GM18507 (cell line): ENCODE results near the gene MS4A15.
"Not testable (repeated sequence)": the region's sequence is repeated elsewhere in the genome, so short reads cannot be mapped to it uniquely, and the experiment has no call there.

Experiments used
- DNase-seq: peaks from one replicate; pipeline ENCODE4 v3.0.0; 2011; ENCODE audit warnings: low read depth; ENCODE audit not compliant: insufficient read length; ENCODE audit errors: extremely low spot score
- FAIRE-seq: peaks from 2 replicates; lab custom pipeline; 2011; peaks lifted over from hg19 to GRCh38; lab: Jason Lieb, UNC

MS4A15 gene

GRCh38 chr11:60792521-60792920 lies 35.9 kb downstream of the MS4A15 start:
- DNase-seq (no peak), FAIRE-seq (no peak)

GRCh38 chr11:60795291-60795690 lies 38.6 kb downstream of the MS4A15 start:
- FAIRE-seq (no peak), DNase-seq (no peak)

- DNase-seq (no peak), FAIRE-seq (no peak)
Observed at GRCh38 chr11:60797846-60798630, 41.4 kb downstream of the MS4A15 start.

GRCh38 chr11:60798631-60799030 lies 42.0 kb downstream of the MS4A15 start:
- no peak for DNase-seq
- FAIRE-seq = no peak

DNA sequence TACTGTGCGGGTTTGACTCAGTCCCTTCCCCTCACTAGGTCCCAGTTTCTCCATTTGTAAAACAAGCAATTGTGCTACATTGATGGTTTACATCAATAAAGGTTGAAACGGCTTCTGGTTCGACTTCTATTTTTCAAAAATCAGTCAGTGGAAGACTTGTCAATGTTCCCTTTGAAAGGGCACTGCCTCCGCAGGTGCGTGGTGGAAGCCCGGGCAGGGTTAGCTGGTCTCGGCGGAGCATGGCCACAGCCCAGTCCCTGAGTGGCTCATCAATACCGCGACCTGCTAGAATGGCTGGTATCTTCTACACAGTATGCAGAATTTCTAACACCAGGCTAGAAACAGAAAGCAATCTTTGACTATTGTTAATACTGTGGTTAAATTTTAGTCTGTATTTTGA lies 44.5 kb downstream of the MS4A15 start:
- DNase-seq (no peak), FAIRE-seq (no peak)

- DNase-seq (no peak), FAIRE-seq (no peak)
Observed at GRCh38 chr11:60803273-60803936, 46.7 kb downstream of the MS4A15 start.

GRCh38 chr11:60809249-60809648 lies 52.6 kb downstream of the MS4A15 start:
- DNase-seq = no peak
- no peak for FAIRE-seq

- DNase-seq (no peak), FAIRE-seq (no peak)
Observed at GRCh38 chr11:60809691-60810090, 53.0 kb downstream of the MS4A15 start.

DNA sequence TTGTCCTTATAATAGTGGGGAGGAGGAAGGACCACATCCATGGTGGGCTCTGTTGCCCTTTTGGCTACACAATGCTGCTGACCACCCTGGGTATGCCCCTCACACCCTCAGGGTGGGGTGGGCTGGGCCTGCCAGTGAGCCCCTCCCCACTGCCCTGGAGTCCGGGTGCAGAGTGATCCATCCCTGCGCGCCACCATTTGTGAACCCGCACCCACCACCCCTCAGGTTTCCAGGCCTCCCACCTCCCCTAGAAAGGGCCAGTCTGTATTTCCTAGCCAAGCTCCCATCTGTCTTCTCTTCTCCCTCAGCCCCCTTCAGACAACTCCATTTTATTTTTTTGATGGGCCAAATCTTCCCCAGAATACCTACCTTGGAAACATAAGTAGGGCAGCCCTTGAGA lies 53.5 kb downstream of the MS4A15 start:
- DNase-seq (no peak), FAIRE-seq (no peak)

DNA sequence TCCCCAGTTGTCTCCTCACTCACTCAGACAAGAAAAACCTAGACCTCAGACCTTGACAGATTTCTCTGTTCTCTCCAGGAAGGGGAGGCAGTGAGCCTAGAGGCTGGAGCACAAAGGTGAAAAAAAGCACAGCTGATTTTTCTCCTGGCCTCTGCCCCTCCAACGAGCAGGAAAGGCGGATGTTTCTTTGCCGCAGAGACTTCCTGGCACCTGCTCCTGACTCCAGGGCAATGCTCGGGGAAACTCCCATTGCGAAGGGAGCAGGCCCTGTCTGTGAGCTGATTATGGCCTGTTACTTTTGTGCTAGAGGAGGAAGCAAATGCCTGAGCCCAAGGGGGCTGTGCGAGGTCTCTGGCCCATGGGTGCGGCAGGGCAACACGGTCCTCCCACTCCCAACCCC lies 53.9 kb downstream of the MS4A15 start:
- FAIRE-seq = no peak

GRCh38 chr11:60813324-60813723 lies 56.7 kb downstream of the MS4A15 start:
- FAIRE-seq = no peak
- DNase-seq = no peak

More for the DNA sequence above, 53.9 kb downstream of the MS4A15 start:
- DNase-seq = no peak

- FAIRE-seq (no peak), DNase-seq (no peak)
Observed at GRCh38 chr11:60814112-60814511, 57.4 kb downstream of the MS4A15 start.

DNA sequence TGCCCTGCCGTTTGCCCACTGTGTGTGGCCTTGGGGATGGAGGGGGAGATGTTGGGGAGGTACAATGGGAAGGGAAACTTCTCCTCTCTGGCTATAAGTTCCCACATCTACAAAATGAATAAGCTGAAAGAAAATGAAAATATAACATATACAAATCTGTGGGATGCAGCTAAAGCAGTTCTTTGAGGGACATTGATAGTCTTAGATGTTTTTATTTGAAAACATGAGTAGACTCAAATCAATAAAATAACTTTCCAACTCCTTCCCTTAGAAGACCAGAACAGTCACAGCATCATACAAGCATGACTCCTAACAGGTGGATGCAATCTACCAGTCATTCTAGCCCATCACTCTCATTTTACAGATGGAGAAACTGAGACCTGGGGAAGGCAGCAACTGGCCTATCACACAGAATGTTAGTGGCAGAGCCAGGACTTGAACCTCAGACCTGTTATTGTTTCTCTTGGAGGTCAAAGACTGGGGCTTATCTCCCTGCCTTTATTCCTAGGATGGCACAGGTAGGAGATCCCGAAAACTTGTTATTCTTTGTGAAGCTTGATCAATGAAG lies 60.0 kb downstream of the MS4A15 start:
- DNase-seq (no peak), FAIRE-seq (no peak)

- no peak for DNase-seq
- FAIRE-seq = no peak
Observed at GRCh38 chr11:60818057-60818456, 61.4 kb downstream of the MS4A15 start.

DNA sequence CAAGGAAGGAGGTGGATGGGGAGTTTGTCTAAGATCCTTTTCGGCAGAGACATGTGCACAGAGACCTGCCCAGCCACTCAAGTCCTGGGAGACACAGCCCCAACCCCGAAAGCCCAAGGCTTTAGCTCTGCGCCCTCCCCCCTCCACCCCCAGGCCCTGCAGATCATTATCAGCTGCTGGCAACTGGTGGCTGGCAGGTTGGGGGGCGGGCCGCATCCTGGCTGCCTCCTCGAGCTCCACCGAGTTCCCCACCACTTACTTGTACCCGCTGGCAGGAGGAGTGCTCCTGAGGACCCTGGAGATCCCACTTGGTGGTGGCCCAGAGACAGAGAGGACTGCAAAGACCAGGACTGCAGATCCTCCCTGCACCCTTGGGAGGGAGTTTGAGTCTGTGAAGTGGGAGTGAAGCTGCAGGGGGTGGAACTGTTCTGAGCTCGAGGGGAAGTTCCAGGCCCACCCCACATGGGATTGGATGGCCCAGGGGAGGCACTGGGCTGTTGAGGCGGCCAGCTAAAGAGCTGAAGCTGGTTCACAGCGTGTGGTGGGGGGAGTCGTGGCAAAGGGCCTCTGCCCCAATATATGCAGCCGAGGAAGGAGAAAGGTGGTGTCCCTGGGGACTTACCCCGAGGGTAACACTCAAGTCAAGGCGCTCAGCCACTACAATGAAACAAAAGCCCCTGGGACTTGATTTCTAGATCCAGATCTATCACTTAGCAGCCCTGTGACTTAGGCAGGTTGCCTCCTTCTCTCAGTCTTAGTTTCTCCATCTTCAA lies 65.3 kb downstream of the MS4A15 start:
- no peak for FAIRE-seq
- DNase-seq = no peak

GRCh38 chr11:60823745-60824306 lies 67.2 kb downstream of the MS4A15 start:
- not testable (repeated sequence) for DNase-seq, FAIRE-seq

GRCh38 chr11:60825118-60825517 lies 68.5 kb downstream of the MS4A15 start:
- no peak for FAIRE-seq

DNA sequence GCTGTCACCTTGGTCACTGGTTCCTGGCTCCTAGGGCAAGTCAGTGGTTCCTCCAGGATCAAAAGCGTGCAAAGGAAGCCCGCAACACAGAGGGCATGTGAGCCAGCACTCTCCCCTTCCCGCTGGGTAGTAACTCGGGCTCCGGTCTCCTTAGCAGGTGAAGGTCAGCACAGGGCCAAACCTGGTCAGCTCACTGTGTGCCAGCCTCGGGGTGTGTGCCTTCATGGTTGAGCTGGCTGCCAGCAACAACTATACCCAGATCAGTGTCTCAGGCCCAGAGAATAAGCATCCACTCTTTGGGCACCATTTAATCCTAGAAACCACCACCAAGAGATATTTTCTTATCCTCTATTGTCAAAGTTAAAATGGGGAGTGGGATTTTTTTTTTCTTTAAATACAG lies 69.1 kb downstream of the MS4A15 start:
- FAIRE-seq = no peak
- no peak for DNase-seq

More at GRCh38 chr11:60825118-60825517, 68.5 kb downstream of the MS4A15 start:
- no peak for DNase-seq
